GM23248 (cell line): ENCODE measurements around the gene THRA. TPM values are rescaled to one million over a fixed set of nuclear protein-coding genes. Genes with fewer than 3 reads are reported as not detected.

ENCODE experiments used
- DNase-seq: peaks from one replicate; pipeline ENCODE4 v3.0.0-alpha.2; 2015
- H2AFZ ChIP-seq: fragments of 200-600 bp; sonication (generic); 2 replicates; pipeline ENCODE4 v1.6.1; 2016; ENCODE audit warnings: antibody characterized with exemption
- H3F3A ChIP-seq: fragments of 200-600 bp; sonication (generic); 2 replicates; pipeline ENCODE4 v1.6.1; 2016; ENCODE audit warnings: mild to moderate bottlenecking, antibody characterized with exemption, mixed run types; ENCODE audit not compliant: insufficient read depth
- H3K27ac ChIP-seq: fragments of 200-600 bp; sonication (generic); 2 replicates; pipeline ENCODE4 v1.5.1; 2016; ENCODE audit warnings: mild to moderate bottlenecking
- H3K27me3 ChIP-seq: fragments of 200-600 bp; sonication (generic); replicated peaks from 2 replicates; pipeline ENCODE4 v1.6.1; 2016; ENCODE audit warnings: mild to moderate bottlenecking; ENCODE audit not compliant: insufficient read depth
- H3K36me3 ChIP-seq: fragments of 200-600 bp; sonication (generic); 2 replicates; pipeline ENCODE4 v1.6.1; 2016; ENCODE audit warnings: low read depth, mild to moderate bottlenecking
- H3K4me1 ChIP-seq: fragments of 200-600 bp; sonication (generic); 2 replicates; pipeline ENCODE4 v1.6.1; 2016; ENCODE audit warnings: mild to moderate bottlenecking; ENCODE audit not compliant: insufficient read depth
- H3K4me2 ChIP-seq: fragments of 200-600 bp; sonication (generic); one replicate; pipeline ENCODE4 v1.6.1; 2016; ENCODE audit warnings: mild to moderate bottlenecking; ENCODE audit not compliant: unreplicated experiment
- H3K4me3 ChIP-seq: fragments of 200-600 bp; sonication (generic); 2 replicates; pipeline ENCODE4 v1.5.1; 2016; ENCODE audit warnings: mild to moderate bottlenecking
- H3K79me2 ChIP-seq: fragments of 200-600 bp; sonication (generic); 2 replicates; pipeline ENCODE4 v1.6.1; 2016; ENCODE audit warnings: mild to moderate bottlenecking; ENCODE audit not compliant: insufficient read depth
- H3K9ac ChIP-seq: fragments of 200-600 bp; sonication (generic); 2 replicates; pipeline ENCODE4 v1.6.1; 2016; ENCODE audit warnings: mild to moderate bottlenecking
- H3K9me2 ChIP-seq: fragments of 200-600 bp; sonication (generic); 2 replicates; pipeline ENCODE4 v1.6.1; 2016; ENCODE audit warnings: mixed run types, mild to moderate bottlenecking, moderate library complexity; ENCODE audit not compliant: insufficient read depth
- H3K9me3 ChIP-seq: fragments of 200-600 bp; sonication (generic); one replicate; pipeline ENCODE4 v1.6.1; 2017; ENCODE audit warnings: low read depth
- H4K20me1 ChIP-seq: fragments of 200-600 bp; sonication (generic); 2 replicates; pipeline ENCODE4 v1.6.0; 2016; ENCODE audit not compliant: insufficient read depth
- EZH2 ChIP-seq: fragments of 200-600 bp; sonication (generic); IDR thresholded peaks from 2 replicates; pipeline ENCODE4 v1.6.1; 2018; ENCODE audit warnings: antibody characterized with exemption, mild to moderate bottlenecking; ENCODE audit not compliant: insufficient read depth, poor library complexity, severe bottlenecking
- EZH2phosphoT487 ChIP-seq: fragments of 200-600 bp; sonication (generic); IDR thresholded peaks from 2 replicates; pipeline ENCODE4 v1.6.1; 2018; ENCODE audit warnings: antibody characterized with exemption, moderate library complexity, mild to moderate bottlenecking, low read depth; ENCODE audit not compliant: insufficient read depth
- WGBS, 2 experiments: methylation state at CpG; one replicate each; pipeline ENCODE4 v1.1.6; 2015 to 2017; ENCODE audit warnings: low lambda C conversion rate in 2 of 2, low coverage in 1 of 2; ENCODE audit errors: missing lambda C conversion rate in 2 of 2; 5-methylcytosine and 5-hydroxymethylcytosine counted together
- in situ Hi-C: fragments of 300-500 bp; cut with MboI; formaldehyde crosslinking; loops from 2 replicates; pipeline ENCODE4 v1.15.0; 2020
- polyA plus RNA-seq: library from polyadenylated mRNA; unstranded; fragments of >200 nt; fragmentation: Nextera tagmentation; extraction: Ambion mirVana; gene quantifications from 2 replicates; pipeline ENCODE4 v1.2.1, GENCODE V29; 2016
- total RNA-seq: library from RNA; depleted of rRNA; stranded (reverse); fragments of >200 nt; shearing (Covaris generic); gene quantifications from 2 replicates; pipeline ENCODE4 v1.2.3, GENCODE V29; 2014

Gene THRA
- total and polyA plus RNA-seq, 2 experiments from 2014 or later, result 15.8 to 33.3 TPM

- no peak overlapping the region for H2AFZ ChIP-seq
- no peak overlapping the region for H3K4me2 ChIP-seq
- TF ChIP-seq EZH2 (no peak), EZH2phosphoT487 (no peak)
- no peaks in the 10 kb centered on the region for H3K27me3 ChIP-seq
- DNase-seq, result no peak
- no peaks in the 10 kb centered on the region for H4K20me1 ChIP-seq
- WGBS, 2 experiments, result 67 to 73% methylated on average over 6 of the region's 6 CpGs
- no peaks in the 10 kb centered on the region for H3K9me3 ChIP-seq
- in situ Hi-C loops, result no loop called here
- no peaks in the 10 kb centered on the region for H3K9me2 ChIP-seq
- H3K9ac ChIP-seq, result no peak overlapping the region
- H3K79me2 ChIP-seq, result no peaks in the 10 kb centered on the region
- H3K4me3 ChIP-seq, result no peak overlapping the region
- H3K27ac ChIP-seq, result no peak overlapping the region
- no peaks in the 10 kb centered on the region; the same call in 1 of the 2 replicates for H3K36me3 ChIP-seq
- no peaks in the 10 kb centered on the region for H3K4me1 ChIP-seq
- no peaks in the 10 kb centered on the region for H3F3A ChIP-seq
Measured at GRCh38 chr17:40087049-40087794, 24.5 kb downstream of the THRA start.

- Histone ChIP-seq H3K4me3 (no peak overlapping the region), H2AFZ (no peak overlapping the region), H3K9me3 (no peaks in the 10 kb centered on the region), H3K27me3 (no peaks in the 10 kb centered on the region), H3K79me2 (no peaks in the 10 kb centered on the region), H3K4me1 (peaks cover 8% of the 10 kb centered on the region), H4K20me1 (no peaks in the 10 kb centered on the region), H3K9ac (no peak overlapping the region), H3K9me2 (no peaks in the 10 kb centered on the region), H3F3A (no peaks in the 10 kb centered on the region), H3K27ac (no peak overlapping the region), H3K36me3 (peaks cover 6% of the 10 kb centered on the region), H3K4me2 (no peak overlapping the region)
- no peak for DNase-seq
- TF ChIP-seq EZH2, result no peak
- no peak for TF ChIP-seq EZH2phosphoT487
- in situ Hi-C loops, result no loop called here
- 88 to 93% methylated on average over 28 of the region's 28 CpGs for WGBS, 2 experiments
Measured at GRCh38 chr17:40087903-40088718, 25.3 kb downstream of the THRA start.

- Histone ChIP-seq H3K36me3 (peaks cover 8% of the 10 kb centered on the region), H3K4me3 (no peak overlapping the region), H3K9me3 (no peaks in the 10 kb centered on the region), H3K9me2 (no peaks in the 10 kb centered on the region), H2AFZ (no peak overlapping the region), H3K4me2 (no peak overlapping the region), H4K20me1 (no peaks in the 10 kb centered on the region), H3K9ac (no peak overlapping the region), H3K79me2 (no peaks in the 10 kb centered on the region), H3K27ac (no peak overlapping the region), H3K4me1 (peaks cover 20% of the 10 kb centered on the region), H3F3A (peaks cover 1% of the 10 kb centered on the region; the same call in 1 of the 2 replicates), H3K27me3 (no peaks in the 10 kb centered on the region)
- in situ Hi-C loops, result no loop called here
- no peak for DNase-seq
- WGBS, 2 experiments, result 84 to 91% methylated on average over 17 to 26 of the region's 26 CpGs
- no peak for TF ChIP-seq EZH2
- TF ChIP-seq EZH2phosphoT487, result no peak
Measured at GRCh38 chr17:40089077-40089895, 26.5 kb downstream of the THRA start.

- no peak for DNase-seq
- no peaks in the 10 kb centered on the region for H3K27me3 ChIP-seq
- H3K9me3 ChIP-seq, result no peaks in the 10 kb centered on the region
- H4K20me1 ChIP-seq, result no peaks in the 10 kb centered on the region
- peaks cover 3% of the 10 kb centered on the region; the same call in 1 of the 2 replicates for H3F3A ChIP-seq
- H3K79me2 ChIP-seq, result no peaks in the 10 kb centered on the region
- no peaks in the 10 kb centered on the region for H3K9me2 ChIP-seq
- H3K36me3 ChIP-seq, result peaks cover 14% of the 10 kb centered on the region
- no peak overlapping the region for H2AFZ ChIP-seq
- peaks cover 23% of the 10 kb centered on the region for H3K4me1 ChIP-seq
- WGBS, 2 experiments, result 78 to 81% methylated on average over 12 to 14 of the region's 14 CpGs
- no peak overlapping the region for H3K4me3 ChIP-seq
- H3K4me2 ChIP-seq, result no peak overlapping the region
- H3K27ac ChIP-seq, result no peak overlapping the region
- in situ Hi-C loops, result no loop called here
- H3K9ac ChIP-seq, result no peak overlapping the region
- no peak for TF ChIP-seq EZH2phosphoT487
- no peak for TF ChIP-seq EZH2
Measured at GRCh38 chr17:40090237-40091119, 27.7 kb downstream of the THRA start.
